GM19372 (cell line): ENCODE data around the gene CRYBB3.
"Not testable (repeated sequence)": the region's sequence is repeated elsewhere in the genome, so short reads cannot be mapped to it uniquely, and the experiment has no call there.

Experiments used
- ATAC-seq: cut with Tn5 transposase; IDR thresholded peaks from one replicate; pipeline ENCODE4 v1.9.1; 2021; ENCODE audit warnings: mild to moderate bottlenecking, low read depth, moderate library complexity; ENCODE audit not compliant: unreplicated experiment

Gene CRYBB3

DNA sequence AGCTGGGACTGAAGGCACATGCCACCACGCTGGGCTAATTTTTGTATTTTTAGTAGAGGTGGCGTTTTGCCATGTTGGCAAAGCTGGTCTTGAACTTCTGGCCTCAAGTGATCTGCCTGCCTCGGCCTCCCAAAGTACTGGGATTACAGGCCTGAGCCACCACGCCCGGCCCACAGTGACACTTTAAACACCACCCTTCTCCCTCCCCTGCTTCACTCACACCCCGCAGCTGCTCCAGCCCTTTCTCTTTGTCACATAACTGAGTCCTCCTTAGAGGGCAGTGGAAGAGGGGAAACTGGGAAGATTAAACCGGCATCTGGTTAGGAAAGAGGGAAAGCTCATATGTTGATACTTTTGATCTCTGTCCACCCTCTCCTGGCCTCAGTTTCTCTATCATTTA, 4.9 kb downstream of the CRYBB3 start:
- ATAC-seq = not testable (repeated sequence)

DNA sequence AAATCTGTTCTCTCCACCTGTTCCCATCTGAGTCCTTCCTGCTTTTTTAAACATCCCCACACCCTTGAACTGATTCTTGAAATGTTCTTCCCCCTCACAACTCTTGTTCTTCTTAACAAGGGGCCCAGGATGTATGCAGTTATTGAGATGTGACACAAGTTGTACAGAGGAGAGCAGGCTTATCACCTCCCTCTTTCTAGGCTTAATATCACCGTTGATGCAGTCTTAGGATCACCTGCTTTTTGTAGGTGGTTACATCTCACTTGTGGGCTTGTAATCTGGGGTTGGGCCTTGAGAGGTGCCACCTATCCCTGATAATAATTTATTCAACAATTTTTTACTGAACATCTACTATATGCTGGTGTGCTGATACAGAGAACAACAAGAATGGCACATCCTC, 6.2 kb downstream of the CRYBB3 start:
- ATAC-seq = no peak

DNA sequence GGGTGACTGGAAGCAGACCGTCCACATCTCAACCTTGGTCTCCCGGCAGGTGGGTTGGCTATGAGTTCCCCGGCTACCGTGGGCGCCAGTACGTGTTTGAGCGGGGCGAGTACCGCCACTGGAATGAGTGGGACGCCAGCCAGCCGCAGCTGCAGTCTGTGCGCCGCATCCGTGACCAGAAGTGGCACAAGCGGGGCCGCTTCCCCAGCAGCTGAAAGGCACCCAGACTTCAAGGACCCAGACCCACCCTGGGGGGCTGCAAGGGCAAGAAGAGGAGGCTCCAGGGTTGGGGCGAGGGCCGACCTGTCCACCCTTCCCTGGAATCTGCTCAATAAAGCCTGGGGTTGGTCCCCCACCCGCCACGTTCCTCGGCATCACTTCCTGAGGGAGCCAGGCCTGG, 7.3 kb downstream of the CRYBB3 start:
- no peak for ATAC-seq

DNA sequence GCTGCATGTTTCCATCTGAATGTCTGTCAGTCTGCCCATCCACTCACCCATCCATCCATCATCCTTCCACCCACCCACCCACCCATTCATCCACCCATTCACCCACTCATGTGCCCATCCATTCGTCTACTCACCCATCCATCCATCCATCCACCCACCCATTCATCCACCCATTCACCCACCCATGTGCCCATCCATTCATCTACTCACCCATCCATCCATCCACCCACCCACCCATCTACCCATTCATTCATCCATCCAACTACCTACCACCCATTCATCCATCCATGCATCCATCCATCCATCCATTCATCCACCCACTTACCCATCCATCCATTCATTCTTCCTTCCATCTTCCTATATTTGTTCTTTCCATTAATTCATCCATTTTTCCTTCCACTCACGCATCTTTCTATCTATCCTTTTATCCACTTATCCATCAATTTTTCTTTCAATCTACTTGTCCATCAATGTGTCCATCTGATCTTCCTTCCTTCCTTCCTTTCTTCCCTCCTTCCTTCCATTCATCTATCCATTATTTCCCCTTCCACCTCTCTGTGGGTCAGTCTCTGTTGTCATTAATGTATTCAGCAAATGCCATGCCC, 8.0 kb downstream of the CRYBB3 start:
- ATAC-seq = no peak

DNA sequence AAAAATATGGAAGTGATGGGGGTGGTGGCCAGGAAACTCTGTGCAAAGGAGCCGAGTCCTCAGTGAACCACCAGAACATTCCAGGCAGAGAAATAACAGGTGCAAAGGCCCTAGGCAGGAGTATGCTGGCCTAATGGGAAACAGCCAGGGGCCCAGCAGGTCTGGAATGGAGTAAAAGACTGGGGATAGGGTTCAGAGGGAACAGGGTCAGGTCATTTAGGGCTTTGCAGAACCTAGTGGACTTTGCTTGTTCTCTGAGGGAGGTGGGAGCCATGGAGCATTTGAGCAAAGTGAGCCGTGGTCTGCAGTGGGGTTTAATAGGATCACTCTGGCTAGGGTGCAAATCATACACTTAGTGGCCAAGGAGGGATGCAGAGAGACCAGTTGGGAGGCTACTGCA, 8.7 kb downstream of the CRYBB3 start:
- ATAC-seq = no peak

DNA sequence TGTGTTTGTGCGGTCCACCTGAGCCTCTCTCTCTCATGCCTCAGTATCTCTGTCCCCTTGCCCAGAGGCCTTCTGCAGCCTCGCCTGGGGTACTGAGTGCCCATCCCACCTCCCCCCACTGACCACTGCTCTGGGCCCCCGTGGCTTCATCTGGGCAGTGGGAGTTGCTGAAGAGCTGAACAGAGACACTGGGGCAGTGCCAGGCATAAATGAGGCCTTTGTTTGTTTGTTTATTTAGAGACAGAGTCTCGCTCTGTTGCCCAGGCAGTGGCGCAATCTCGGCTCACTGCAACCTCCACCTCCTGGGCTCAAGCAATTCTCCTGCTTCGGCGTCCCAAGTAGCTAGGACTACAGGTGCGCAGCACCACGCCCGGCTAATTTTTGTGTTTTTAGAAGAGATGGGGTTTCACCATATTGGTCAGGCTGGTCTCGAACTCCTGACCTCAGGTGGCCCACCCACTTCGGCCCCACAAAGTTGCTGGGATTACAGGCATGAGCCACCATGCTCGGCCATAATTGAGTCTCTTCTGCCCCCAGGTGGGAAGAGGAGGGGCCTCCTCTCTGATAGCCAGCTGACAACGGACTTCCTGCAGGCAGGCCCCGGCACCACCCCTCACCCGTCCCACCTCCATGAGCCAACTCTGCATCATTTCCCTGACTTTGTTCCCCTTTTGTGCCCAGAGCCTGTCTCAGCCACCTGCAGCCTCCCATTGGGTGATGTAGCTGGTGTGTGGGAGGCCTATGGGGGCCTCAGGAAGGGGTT, 9.3 kb downstream of the CRYBB3 start:
- no peak for ATAC-seq

DNA sequence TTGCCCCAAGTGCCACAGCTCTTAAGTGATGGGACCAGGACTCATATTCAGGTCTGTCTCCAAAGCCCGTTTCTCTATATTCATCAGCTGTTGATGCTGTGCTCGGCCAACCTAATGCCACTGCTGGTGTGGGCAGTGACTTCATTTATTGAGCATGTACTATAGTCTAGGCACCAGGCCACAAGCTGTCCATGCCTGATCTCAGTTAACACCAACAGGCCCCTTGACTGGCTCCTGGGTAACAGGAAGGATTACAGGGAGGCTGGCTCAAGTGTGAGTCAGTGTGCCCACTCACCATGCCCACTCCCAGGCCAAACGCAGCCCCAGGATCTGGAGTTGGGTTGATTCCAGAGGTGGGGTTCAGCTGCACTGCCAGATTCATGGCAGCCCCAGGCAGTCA, 11.1 kb downstream of the CRYBB3 start:
- no peak for ATAC-seq

DNA sequence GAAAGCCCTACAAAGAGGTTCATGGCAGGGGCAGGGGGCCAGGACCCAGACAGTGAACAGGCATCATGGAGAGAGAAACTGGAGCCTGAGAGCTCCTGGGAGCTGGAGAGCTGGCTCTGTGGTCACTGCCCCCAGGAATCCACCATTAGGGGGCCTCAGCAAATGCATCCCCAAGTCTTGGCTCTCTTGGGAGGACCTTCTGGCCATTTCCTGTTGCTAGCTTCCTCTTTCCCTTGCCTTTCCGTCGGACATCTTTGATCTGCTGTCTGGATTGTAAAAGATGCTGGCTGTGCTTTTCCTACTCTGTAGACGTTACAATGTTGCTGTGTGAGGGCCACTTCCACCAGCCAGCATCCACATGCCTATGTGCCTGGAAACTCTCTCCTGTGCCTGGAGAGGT, 12.7 kb downstream of the CRYBB3 start:
- ATAC-seq = no peak

DNA sequence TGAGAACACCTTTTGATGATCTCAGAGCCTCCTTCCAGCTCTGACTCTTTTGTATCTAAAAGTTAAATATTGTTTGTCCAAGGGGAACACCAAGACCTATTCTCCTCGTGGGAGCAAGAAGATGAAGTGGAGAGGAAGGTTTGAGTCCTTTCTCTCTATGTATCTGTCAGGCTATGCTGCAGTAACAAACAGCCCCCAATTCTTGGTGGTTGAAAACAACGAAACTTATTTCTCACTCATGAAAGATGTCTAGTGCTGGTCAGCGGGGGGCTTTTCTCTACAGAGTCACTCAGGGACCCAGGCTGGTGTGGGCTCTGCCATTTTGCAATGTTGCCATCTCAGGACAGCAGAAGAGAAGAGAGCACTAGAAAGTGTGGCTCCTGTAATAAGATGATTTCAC, 13.6 kb downstream of the CRYBB3 start:
- ATAC-seq = no peak

DNA sequence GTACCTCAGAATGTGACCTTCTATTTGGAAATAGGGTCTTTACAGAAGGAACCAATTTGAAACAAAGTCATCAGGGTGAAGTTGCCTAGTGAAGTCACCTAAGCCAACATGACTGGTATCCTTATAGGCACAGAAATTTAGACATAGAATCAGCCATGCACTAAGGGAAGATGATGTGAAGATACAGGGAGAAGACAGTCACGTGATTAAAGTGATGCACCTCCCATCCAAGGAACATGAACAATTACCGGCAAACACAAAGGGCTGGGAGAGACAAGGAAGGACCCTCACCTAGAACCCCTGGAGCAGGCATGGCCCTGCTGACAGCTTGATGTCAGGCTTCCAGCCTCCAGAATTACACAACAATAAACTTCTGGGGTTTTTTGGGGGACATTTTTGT, 16.6 kb downstream of the CRYBB3 start:
- no peak for ATAC-seq

DNA sequence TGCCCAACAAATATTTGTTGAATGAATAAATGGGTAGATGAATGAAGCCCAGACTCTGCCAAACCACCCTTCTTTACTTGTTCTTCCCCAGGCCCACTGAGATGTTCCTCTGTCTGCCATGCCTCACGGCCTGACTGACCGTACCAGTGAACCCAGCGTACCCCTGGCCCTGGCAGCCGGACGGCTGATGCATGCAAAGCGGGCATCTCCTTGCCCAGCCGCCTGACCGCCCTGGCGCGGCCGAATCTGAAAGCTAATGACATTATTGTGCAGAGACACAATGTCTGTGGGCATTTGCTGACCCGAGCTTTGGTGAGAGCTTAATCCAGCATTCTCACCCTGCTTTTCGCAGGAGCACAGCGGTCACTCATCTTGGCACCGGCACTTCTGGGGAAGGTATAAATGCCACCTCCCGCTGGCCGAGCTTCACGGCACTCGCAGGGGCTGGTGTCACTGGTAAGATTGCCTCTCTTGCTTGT, 19.6 kb downstream of the CRYBB3 start, which contains the start of gene CRYBB2:
Gene CRYBB2 (plus strand): TSS at position 429 of the 479 bp plus-strand sequence. CDS start 1,791 bp downstream, outside the sequence.
- no peak for ATAC-seq

DNA sequence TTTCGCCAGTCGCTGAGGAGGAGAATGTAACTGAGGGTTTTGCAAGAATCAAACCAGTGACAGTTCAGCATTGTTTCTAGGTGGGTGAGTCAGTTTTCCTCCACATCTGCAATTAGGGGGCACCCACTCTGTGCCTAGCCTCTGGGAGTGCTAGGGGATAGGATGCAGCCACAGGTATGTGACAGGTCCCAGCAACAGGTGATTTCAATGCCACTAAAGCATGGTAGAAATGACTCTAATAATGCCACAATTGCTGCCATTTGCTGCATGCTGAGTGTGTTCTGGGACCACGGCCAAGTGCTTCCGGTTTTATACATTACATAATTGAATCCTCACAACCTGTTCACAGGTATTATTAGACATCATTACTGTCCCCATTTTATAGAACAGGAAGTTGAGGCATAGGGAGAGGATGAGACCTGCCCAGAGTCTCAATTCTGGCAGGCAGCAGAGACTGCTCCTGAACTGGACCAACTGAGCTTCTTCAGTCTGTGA, 20.3 kb downstream of the CRYBB3 start:
- no peak for ATAC-seq

DNA sequence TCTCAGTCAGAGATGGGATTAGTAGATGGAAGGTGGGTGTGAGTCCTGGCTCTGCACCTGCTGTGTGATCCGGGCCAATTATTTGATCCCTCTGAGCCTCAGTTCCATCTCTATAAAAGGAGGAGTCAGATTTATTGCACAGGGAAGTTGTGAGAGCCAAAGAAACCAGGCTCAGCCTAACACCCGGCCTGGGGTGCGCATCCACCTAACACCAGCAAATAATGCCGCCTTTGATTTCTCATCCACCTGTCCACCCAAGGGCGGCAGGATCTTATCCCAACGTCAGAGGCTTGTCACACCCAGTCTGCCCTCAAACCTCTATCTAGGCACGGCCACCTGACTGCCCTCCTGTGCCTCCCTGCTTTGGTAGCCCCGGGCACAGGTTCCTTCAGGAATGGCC, 22.1 kb downstream of the CRYBB3 start:
- no peak for ATAC-seq

DNA sequence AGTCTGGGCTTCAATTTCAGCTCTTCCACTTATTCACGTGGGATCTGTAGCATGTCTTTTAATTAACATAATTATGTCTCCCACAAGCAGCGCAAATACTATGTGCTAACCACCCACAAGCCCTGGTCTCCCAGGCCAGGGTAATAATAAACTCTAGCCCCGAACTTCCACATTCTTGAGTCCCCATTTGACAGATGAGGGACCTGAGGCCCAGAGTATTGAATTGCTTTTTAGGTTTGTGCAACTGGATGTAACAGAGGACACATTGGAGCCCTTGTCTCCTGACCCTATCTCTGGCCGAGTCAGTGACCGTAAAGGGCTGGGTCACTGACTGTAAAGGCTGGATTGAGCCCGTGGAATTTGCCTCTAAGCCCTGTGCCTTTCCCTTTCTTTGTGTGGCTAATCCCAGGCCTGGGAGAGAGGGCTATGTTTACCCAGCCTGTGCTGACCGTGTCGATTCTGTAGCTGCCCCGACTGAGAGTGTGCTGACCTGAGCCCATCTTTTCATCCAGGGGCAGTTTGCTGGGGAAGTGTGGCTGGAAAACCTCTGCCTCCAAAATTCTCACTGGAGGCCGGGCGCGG, 23.7 kb downstream of the CRYBB3 start:
- ATAC-seq = no peak

DNA sequence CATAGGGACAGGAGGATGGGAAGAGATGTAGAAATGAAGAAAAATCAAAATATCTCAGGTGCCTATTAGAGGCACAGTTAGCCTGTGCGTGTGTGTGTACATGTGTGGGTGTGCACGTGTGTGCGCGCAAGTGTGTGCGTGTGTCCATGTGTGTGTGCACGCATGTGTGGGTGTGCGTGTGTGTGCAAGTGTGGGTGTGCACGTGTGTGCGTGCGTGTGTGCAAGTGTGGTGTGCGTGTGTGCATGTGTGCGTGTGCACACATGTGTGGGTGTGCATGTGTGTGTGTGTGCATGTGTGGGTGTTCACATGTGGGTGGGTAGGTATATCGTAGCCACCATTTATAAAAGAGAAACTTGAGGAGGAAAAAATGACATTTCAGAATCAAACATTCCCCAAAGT, 29.2 kb downstream of the CRYBB3 start:
- no peak for ATAC-seq

DNA sequence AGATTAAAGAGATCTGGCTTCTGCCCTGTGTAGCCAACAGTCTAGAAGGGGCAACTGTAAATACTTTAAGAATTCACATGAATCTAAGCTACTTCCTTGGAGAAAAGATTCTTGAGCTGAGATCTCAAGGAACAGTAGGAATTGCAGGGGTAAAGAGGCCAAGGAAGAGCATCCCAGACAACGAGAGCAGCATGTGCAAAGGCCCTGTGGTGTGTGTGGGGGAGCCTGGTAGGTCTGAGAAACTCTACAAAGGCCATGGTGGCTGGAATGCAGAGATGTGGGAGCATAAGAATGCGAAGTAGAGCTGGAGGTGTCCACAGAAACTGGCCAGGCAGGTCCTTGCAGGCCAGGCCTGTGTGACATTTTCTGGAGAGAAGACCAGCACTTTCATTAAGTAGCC, 31.1 kb downstream of the CRYBB3 start:
- ATAC-seq = not testable (repeated sequence)

DNA sequence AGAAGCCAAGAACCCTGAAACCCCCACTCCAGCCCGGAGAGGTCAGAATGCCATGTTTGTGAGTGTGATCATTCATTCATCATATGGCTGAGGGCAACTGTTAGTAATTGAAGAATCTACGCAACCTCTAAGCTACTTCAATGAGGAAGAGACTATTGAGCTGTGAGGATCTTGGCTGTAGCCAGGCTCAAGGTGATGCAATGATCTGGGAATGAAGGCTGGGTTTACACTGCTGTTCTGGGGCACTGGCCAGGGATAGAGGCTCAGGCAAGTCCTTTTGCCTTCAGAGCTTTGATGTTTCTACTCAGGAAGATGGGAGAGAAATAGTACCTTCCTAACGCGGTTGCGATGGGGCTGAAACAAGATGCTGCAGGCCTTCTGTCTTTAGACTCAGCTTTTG, 32.6 kb downstream of the CRYBB3 start:
- ATAC-seq = no peak

DNA sequence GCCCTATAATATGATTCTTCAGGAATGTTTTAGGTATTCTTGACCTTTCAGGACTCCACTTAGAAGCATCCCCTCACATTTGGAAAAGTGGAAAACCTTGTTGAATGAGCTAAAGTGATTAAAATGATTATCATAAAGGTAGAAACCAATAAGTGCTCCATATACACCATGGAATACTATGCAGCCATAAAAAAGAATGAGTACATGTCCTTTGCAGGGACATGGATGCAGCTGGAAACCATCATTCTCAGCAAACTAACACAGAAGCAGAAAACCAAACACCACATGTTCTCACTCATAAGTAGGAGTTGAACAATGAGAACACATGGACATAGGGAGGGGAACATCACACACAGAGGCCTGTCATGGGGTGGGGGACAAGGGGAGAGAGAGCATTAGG, 34.0 kb downstream of the CRYBB3 start:
- not testable (repeated sequence) for ATAC-seq

DNA sequence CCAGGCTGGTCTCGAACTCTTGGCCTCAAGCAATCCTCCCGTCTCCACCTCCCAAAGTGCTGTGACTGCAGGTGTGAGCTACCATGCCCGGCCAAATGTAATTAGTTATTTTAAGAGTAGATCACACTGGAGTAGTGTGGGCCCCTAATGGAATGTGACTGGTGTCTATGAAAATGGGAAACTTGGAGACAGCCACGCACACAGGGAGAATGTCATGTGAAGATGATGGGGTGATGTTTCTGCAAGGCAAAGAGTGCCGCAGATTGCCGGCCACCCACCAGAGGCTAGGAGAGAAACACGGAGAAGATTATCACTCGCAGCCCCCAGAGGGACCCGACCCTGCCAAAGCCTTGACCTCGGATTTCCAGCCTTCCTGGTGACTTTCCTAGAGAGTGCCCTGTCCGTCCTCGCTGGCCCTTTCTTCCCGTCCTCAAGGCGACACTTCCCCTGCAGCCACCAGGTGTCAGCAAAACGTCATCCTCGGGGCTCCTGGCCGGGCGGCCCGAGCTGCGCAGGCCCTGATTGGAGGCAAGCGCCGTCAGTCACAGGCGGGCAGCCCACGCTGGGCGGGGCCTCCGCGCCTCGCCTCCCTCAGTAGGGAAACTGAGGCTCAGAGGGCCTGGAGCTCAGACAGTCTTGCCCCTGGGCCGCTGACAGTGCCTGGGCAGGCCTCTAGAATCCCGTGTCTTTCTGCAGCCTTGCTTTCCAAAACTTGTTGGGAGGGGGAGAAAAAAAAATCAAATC, 36.1 kb downstream of the CRYBB3 start:
- ATAC-seq = no peak

DNA sequence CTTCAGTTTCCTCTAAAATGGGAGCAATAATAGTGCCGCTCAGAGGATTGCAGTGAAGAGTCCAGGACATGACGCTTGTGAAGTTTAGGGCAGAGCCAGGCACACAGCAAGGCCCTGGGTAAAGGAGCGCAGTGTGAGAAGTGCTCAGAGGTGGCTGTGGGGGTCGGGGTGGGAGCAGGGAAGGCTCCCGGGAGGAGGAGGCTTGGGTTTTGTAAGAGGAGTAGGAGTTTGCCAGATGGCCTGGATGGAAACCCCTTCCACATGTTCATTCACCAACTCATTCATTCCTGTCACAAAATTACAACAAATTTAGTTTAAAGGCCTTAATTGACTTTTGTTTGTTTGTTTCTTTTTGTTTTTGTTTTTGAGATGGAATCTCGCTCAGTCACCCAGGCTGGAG, 36.8 kb downstream of the CRYBB3 start:
- ATAC-seq = no peak

DNA sequence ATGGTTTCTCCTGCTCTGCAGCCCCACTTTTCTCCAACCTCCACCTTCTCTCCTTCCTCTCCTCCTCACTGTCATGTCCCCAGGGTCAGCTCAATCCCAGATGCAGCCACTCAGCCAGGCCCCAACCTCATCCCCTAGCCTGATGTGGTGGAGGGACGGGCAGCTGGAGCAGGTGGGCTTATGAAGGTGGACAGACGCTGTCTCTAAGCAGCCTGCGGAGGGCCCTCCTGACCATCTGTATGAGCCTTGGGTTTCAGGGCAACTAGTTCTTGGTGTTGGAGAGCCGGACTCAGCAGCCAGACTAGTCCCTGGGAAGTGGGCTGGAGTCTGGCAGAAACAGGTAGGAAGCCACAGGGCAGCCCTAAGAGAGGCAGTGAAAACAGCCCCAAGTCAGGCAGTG, 37.8 kb downstream of the CRYBB3 start:
- ATAC-seq = no peak
